Liver (tissue), 3 donors: ENCODE results near the gene WFS1.

Experiments
- FOXA1 ChIP-seq: IDR thresholded peaks from 2 replicates; pipeline ENCODE4 v1.6.1; 2016; ENCODE audit warnings: antibody characterized with exemption
- HNF4A ChIP-seq, 2 donors: conservative IDR thresholded peaks; 2 replicates each; pipeline ENCODE4 v1.6.1; 2016; ENCODE audit warnings: antibody characterized with exemption in 2 of 2, mild to moderate bottlenecking in 2 of 2
- RAD21 ChIP-seq, 2 donors: IDR thresholded peaks; 2 replicates each; pipeline ENCODE4 v1.6.1; 2016; ENCODE audit warnings: antibody characterized with exemption in 2 of 2, mild to moderate bottlenecking in 2 of 2
- RXRA ChIP-seq, 2 donors: IDR thresholded peaks; 2 replicates each; pipeline ENCODE4 v1.6.1; 2017 to 2018; ENCODE audit warnings: antibody characterized with exemption in 2 of 2, mild to moderate bottlenecking in 1 of 2
- SP1 ChIP-seq: IDR thresholded peaks from 2 replicates; pipeline ENCODE4 v1.6.1; 2018; ENCODE audit warnings: antibody characterized with exemption, mild to moderate bottlenecking
- TF ChIP-seq, protein P1 (sequence below): fragments of 150-350 bp; IDR thresholded peaks from 2 replicates; pipeline ENCODE4 v1.5.1; 2017; ENCODE audit warnings: improper control_type of control experiment, low read depth, low read length; ENCODE audit not compliant: missing input control
- TF ChIP-seq, protein P2 (sequence below): IDR thresholded peaks from 2 replicates; pipeline ENCODE4 v1.6.1; 2016; ENCODE audit warnings: antibody characterized with exemption
- donor health status: healthy.
- donor health status: healthy.

DNA sequence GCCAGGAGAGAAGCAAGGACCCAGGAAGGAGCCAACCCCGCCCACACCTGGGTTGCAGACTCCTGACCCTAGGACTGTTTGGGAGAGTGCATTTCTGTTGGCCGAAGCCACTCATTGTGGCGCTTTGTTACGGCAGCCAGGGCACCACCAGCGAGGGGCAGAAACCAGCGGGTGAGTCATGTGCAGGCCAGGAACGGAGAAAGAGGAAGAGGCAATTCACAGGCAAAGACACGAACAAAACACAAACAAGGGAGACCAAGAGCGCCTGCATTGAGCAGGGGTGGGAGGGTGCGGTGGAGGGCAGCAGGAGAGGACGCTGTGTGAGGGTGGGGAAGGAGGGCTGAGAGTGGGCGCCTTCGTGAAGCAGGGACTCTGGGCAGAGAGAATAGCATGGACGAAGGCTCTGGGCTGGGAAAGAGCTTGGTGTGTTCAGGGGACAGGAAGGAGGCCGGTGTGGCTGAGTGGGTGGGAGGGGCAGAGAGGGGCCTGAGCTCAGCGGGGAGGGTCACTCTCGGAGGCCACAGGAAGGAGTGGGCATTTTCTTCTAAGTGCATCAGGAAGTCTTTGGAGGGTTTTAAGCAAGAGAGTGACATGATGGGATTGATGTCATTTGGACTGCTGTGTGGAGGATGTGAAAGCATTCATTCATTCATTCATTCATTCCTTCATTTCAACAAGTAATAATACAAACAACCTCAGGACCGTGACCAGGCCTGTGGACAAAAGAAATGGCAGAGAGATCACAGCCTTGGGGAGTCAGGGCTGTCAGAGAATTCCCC, 12.2 kb upstream of the WFS1 start:
- TF ChIP-seq, protein P1, sequence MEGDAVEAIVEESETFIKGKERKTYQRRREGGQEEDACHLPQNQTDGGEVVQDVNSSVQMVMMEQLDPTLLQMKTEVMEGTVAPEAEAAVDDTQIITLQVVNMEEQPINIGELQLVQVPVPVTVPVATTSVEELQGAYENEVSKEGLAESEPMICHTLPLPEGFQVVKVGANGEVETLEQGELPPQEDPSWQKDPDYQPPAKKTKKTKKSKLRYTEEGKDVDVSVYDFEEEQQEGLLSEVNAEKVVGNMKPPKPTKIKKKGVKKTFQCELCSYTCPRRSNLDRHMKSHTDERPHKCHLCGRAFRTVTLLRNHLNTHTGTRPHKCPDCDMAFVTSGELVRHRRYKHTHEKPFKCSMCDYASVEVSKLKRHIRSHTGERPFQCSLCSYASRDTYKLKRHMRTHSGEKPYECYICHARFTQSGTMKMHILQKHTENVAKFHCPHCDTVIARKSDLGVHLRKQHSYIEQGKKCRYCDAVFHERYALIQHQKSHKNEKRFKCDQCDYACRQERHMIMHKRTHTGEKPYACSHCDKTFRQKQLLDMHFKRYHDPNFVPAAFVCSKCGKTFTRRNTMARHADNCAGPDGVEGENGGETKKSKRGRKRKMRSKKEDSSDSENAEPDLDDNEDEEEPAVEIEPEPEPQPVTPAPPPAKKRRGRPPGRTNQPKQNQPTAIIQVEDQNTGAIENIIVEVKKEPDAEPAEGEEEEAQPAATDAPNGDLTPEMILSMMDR: no peak
- TF ChIP-seq HNF4A (conservative IDR thresholded peaks at IDR 0.05) (no peak), RXRA (IDR thresholded peaks at IDR 0.05) (no peak), SP1 (no peak), RAD21 (IDR thresholded peaks at IDR 0.05) (no peak), FOXA1 (no peak)
- TF ChIP-seq, protein P2, sequence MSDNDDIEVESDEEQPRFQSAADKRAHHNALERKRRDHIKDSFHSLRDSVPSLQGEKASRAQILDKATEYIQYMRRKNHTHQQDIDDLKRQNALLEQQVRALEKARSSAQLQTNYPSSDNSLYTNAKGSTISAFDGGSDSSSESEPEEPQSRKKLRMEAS: no peak
